Neural progenitor cell (in vitro differentiated cells): ENCODE results near the gene MCCC1.

ENCODE experiments used
- EZH2 ChIP-seq: fragments of 200-600 bp; sonication (generic); IDR thresholded peaks from 2 replicates; pipeline ENCODE4 v1.6.1; 2017; ENCODE audit warnings: antibody characterized with exemption, mild to moderate bottlenecking, moderate library complexity
- EZH2phosphoT487 ChIP-seq: fragments of 200-600 bp; sonication (generic); IDR thresholded peaks from 2 replicates; pipeline ENCODE4 v1.6.1; 2017; ENCODE audit warnings: antibody characterized with exemption
- TF ChIP-seq, protein P1 (sequence below): fragments of 200-600 bp; sonication (generic); IDR thresholded peaks from 2 replicates; pipeline ENCODE4 v1.5.1; 2017; ENCODE audit warnings: antibody characterized with exemption, mild to moderate bottlenecking

GRCh38 chr3:182970811-182971418, 128.4 kb downstream of the MCCC1 start:
- TF ChIP-seq, protein P1, sequence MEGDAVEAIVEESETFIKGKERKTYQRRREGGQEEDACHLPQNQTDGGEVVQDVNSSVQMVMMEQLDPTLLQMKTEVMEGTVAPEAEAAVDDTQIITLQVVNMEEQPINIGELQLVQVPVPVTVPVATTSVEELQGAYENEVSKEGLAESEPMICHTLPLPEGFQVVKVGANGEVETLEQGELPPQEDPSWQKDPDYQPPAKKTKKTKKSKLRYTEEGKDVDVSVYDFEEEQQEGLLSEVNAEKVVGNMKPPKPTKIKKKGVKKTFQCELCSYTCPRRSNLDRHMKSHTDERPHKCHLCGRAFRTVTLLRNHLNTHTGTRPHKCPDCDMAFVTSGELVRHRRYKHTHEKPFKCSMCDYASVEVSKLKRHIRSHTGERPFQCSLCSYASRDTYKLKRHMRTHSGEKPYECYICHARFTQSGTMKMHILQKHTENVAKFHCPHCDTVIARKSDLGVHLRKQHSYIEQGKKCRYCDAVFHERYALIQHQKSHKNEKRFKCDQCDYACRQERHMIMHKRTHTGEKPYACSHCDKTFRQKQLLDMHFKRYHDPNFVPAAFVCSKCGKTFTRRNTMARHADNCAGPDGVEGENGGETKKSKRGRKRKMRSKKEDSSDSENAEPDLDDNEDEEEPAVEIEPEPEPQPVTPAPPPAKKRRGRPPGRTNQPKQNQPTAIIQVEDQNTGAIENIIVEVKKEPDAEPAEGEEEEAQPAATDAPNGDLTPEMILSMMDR: no peak
- no peak for TF ChIP-seq EZH2phosphoT487
- no peak for TF ChIP-seq EZH2
